Epithelial cell of proximal tubule (primary cell): ENCODE results near the gene LIMS2. TPM values are rescaled to one million over a fixed set of nuclear protein-coding genes. Genes with fewer than 3 reads are reported as not detected.

ENCODE experiments used
- DNase-seq: peaks from one replicate; pipeline ENCODE4 v3.0.0-alpha.2; 2011; ENCODE audit warnings: low read depth
- H3K4me3 ChIP-seq: 2 replicates; pipeline ENCODE4 v1.5.1; 2011; ENCODE audit warnings: low read depth, mild to moderate bottlenecking, low read length
- total RNA-seq: library from RNA; depleted of rRNA; stranded (reverse); fragments of >200 nt; gene quantifications from 2 replicates; pipeline ENCODE4 v1.2.3, GENCODE V29; 2015
- TF ChIP-seq, protein P1 (sequence below): conservative IDR thresholded peaks from 2 replicates; pipeline ENCODE4 v1.5.1; 2012; ENCODE audit warnings: low read depth, mild to moderate bottlenecking, low read length

Gene LIMS2
- total RNA-seq, 1 donor from 2014 or later, result 1.2 TPM

DNA sequence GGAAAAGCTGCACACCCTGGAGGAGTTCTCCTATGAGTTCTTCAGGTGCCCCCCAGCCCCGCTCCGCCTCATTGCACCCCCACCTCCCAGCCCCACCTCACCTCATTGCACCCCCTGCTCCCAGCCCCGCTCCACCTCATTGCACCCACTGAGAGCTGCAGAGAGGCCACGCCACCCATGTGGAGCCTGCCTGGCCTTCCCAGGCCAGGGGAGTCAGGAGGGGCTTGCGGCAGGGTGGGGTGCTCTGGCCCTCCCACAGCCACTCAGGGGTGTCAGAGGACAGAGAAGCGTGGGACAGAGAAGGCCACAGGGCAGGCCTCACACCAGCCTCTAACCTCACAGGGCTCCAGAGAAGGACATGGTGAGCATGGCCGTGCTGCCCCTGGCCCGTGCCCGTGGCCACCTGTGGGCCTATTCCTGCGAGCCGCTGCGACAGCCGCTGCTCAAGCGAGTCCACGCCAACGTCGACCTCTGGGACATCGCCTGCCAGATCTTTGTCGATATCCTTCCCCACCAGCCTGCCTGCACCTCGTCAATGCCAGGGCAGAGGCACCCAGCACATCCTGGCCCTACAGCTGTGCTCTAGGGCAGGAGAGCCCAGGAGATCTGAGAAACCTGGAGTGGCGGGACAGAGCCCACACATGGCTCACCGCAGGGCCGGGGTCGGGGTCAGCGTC lies 44.3 kb downstream of the LIMS2 start:
- no peak overlapping the region for H3K4me3 ChIP-seq
- no peak for DNase-seq
- TF ChIP-seq, protein P1, sequence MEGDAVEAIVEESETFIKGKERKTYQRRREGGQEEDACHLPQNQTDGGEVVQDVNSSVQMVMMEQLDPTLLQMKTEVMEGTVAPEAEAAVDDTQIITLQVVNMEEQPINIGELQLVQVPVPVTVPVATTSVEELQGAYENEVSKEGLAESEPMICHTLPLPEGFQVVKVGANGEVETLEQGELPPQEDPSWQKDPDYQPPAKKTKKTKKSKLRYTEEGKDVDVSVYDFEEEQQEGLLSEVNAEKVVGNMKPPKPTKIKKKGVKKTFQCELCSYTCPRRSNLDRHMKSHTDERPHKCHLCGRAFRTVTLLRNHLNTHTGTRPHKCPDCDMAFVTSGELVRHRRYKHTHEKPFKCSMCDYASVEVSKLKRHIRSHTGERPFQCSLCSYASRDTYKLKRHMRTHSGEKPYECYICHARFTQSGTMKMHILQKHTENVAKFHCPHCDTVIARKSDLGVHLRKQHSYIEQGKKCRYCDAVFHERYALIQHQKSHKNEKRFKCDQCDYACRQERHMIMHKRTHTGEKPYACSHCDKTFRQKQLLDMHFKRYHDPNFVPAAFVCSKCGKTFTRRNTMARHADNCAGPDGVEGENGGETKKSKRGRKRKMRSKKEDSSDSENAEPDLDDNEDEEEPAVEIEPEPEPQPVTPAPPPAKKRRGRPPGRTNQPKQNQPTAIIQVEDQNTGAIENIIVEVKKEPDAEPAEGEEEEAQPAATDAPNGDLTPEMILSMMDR, result no peak

- TF ChIP-seq, protein P1, result no peak
- DNase-seq, result no peak
Observed at GRCh38 chr2:127630096-127630863, 45.0 kb downstream of the LIMS2 start.

GRCh38 chr2:127629637-127630036 lies 45.7 kb downstream of the LIMS2 start:
- TF ChIP-seq, protein P1, result no peak
- H3K4me3 ChIP-seq, result no peak overlapping the region
- DNase-seq, result no peak

More at GRCh38 chr2:127630096-127630863, 45.0 kb downstream of the LIMS2 start:
- H3K4me3 ChIP-seq, result no peak overlapping the region

GRCh38 chr2:127628767-127629614 lies 46.3 kb downstream of the LIMS2 start:
- TF ChIP-seq, protein P1, result no peak
- H3K4me3 ChIP-seq, result no peak overlapping the region
- DNase-seq, result no peak

DNA sequence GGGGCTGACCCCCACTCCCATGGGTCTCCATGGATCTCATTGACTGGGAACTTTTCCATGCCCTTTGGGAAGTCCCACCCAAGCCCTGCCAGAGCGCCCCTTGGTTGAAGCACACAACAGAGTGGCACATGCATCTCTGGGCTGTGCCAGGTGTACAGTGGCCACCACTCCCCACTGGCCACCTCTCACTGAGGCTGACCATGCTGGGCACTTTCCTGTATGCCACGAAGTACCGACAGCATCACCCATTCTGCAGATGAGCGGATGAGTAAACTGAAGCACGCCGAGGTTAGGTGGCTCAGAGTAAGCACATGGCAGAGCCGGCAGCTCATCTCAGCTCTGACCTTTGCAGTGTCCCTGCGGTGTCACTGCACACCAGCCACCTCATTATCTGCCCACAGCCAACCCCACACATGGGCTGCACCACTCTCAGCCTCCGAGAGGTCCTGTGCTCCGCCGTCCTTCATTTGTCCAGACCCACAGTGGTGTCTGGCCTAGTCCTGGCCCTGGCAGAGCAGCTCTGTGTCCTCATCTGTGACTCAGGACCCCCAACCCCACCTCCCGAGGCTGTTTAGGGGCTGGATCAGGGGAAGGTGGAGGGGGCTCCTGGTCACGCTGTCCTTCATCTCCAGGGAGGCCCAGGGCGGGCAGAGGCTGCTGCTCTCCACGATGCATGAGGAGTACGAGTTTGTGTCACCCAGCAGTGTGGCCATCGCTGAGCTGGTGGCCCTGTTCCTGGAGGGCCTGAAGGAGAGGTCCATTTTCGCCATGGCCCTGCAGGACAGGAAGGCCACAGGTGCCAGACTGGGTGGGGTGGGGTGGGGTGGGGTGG lies 47.4 kb downstream of the LIMS2 start:
- TF ChIP-seq, protein P1, result no peak
- H3K4me3 ChIP-seq, result no peak overlapping the region
- DNase-seq, result no peak
